HepG2 (cell line): ENCODE results near the gene MARF1. TPM values are rescaled to one million over a fixed set of nuclear protein-coding genes. Genes with fewer than 3 reads are reported as not detected.

Experiments
- ARID3A ChIP-seq: IDR thresholded peaks from 2 replicates; pipeline ENCODE4 v1.6.1; 2012; ENCODE audit warnings: low read depth, low read length, improper control_type of control experiment
- ETV5 ChIP-seq: IDR thresholded peaks from 2 replicates; pipeline ENCODE4 v1.6.1; 2018; ENCODE audit warnings: missing biosample characterization, missing genetic modification reagents, inconsistent platforms, borderline replicate concordance
- FOXA3 ChIP-seq: IDR thresholded peaks from 2 replicates; pipeline ENCODE4 v1.6.1; 2016; ENCODE audit warnings: missing genetic modification reagents, missing compliant biosample characterization
- FOXK1 ChIP-seq: sonication (generic); formaldehyde crosslinking; IDR thresholded peaks from 2 replicates; pipeline ENCODE4 v1.4.0; 2020; ENCODE audit warnings: low read depth, missing genetic modification reagents, borderline replicate concordance
- RARA ChIP-seq: IDR thresholded peaks from 2 replicates; pipeline ENCODE4 v1.6.1; 2016; ENCODE audit warnings: missing genetic modification reagents, missing compliant biosample characterization
- SOX5 ChIP-seq: IDR thresholded peaks from 2 replicates; pipeline ENCODE4 v1.6.1; 2016; ENCODE audit warnings: borderline replicate concordance
- SP5 ChIP-seq: IDR thresholded peaks from 2 replicates; pipeline ENCODE4 v1.6.1; 2016; ENCODE audit warnings: low read depth, borderline replicate concordance
- ZNF232 ChIP-seq: sonication (generic); formaldehyde crosslinking; IDR thresholded peaks from 2 replicates; pipeline ENCODE4 v1.4.0; 2020; ENCODE audit warnings: missing genetic modification reagents, borderline replicate concordance
- ZNF335 ChIP-seq: sonication (generic); formaldehyde crosslinking; IDR thresholded peaks from 2 replicates; pipeline ENCODE4 v1.4.0; 2020; ENCODE audit warnings: missing genetic modification reagents
- ZNF33A ChIP-seq: sonication (generic); formaldehyde crosslinking; IDR thresholded peaks from 2 replicates; pipeline ENCODE4 v1.5.1; 2020; ENCODE audit warnings: missing genetic modification reagents, mild to moderate bottlenecking, moderate library complexity, borderline replicate concordance
- ZNF33B ChIP-seq: sonication (generic); formaldehyde crosslinking; IDR thresholded peaks from 2 replicates; pipeline ENCODE4 v1.5.1; 2020; ENCODE audit warnings: mild to moderate bottlenecking, missing genetic modification reagents
- ZNF484 ChIP-seq: sonication (generic); formaldehyde crosslinking; IDR thresholded peaks from 2 replicates; pipeline ENCODE4 v1.5.1; 2020; ENCODE audit warnings: mild to moderate bottlenecking, low read depth, missing genetic modification reagents, borderline replicate concordance
- ZNF543 ChIP-seq: sonication (generic); formaldehyde crosslinking; IDR thresholded peaks from 2 replicates; pipeline ENCODE4 v1.4.0; 2020; ENCODE audit warnings: mild to moderate bottlenecking, missing genetic modification reagents
- ZNF652 ChIP-seq: IDR thresholded peaks from 2 replicates; pipeline ENCODE4 v1.6.1; 2016; ENCODE audit warnings: low read depth, borderline replicate concordance
- ZNF83 ChIP-seq: sonication (generic); formaldehyde crosslinking; IDR thresholded peaks from 2 replicates; pipeline ENCODE4 v1.4.0; 2020; ENCODE audit warnings: missing genetic modification reagents, mild to moderate bottlenecking, borderline replicate concordance
- polyA plus RNA-seq, 8 experiments: library from polyadenylated mRNA; depleted of rRNA in 3 of 8; stranded (reverse) in 7 of 8; unstranded in 1 of 8; fragments of >200 nt; fragmentation: Illumina TruSeq in 4 of 8; extraction: Trizol in 4 of 8; gene quantifications; 2 replicates each; pipeline versions ENCODE4 v1.2.1 to v1.2.3, GENCODE V29; 2011 to 2016; ENCODE audit warnings: low read depth in 4 of 8, missing spikeins in 1 of 8, mixed read lengths in 1 of 8; ENCODE audit not compliant: insufficient read depth in 1 of 8
- total RNA-seq, 5 experiments: library from RNA; depleted of rRNA; stranded (reverse); fragments of >200 nt; fragmentation: Illumina TruSeq; extraction: Trizol; gene quantifications; 2 replicates each; pipeline ENCODE4 v1.2.3, GENCODE V29; 2016; ENCODE audit warnings: low read depth in 1 of 5
- TF ChIP-seq, protein P1 (sequence below): sonication (generic); formaldehyde crosslinking; IDR thresholded peaks from 2 replicates; pipeline ENCODE4 v1.5.0; 2020; ENCODE audit warnings: missing genetic modification reagents
- TF ChIP-seq, protein P2 (sequence below): sonication (generic); formaldehyde crosslinking; IDR thresholded peaks from one replicate; pipeline ENCODE4 v1.5.1; 2020; ENCODE audit warnings: mild to moderate bottlenecking, missing genetic modification reagents; ENCODE audit errors: not compliant biosample characterization

MARF1 gene
- total and polyA plus RNA-seq, 2 of the 13 experiments (the other 11 are each of a cell fraction or from before 2014, with no cell fraction given), result 8.7 to 20.7 TPM

GRCh38 chr16:15572329-15573001 lies 70.5 kb downstream of the MARF1 start (continued):
- TF ChIP-seq SOX5, result peak; percentile 87
- TF ChIP-seq ZNF33A (CRISPR knock-in tag), result no peak
- TF ChIP-seq ETV5 (CRISPR knock-in tag), result 0 out of 2 replicates have a peak, but pooled peaks have one; percentile 11
- TF ChIP-seq, protein P1, sequence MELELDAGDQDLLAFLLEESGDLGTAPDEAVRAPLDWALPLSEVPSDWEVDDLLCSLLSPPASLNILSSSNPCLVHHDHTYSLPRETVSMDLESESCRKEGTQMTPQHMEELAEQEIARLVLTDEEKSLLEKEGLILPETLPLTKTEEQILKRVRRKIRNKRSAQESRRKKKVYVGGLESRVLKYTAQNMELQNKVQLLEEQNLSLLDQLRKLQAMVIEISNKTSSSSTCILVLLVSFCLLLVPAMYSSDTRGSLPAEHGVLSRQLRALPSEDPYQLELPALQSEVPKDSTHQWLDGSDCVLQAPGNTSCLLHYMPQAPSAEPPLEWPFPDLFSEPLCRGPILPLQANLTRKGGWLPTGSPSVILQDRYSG, result no peak
- peak; percentile 65; the same call in 1 of the 2 replicates for TF ChIP-seq SP5 (CRISPR knock-in tag)
- no peak for TF ChIP-seq ZNF543 (CRISPR knock-in tag)
- 0 out of 2 replicates have a peak, but pooled peaks have one; percentile 16 for TF ChIP-seq ZNF232 (CRISPR knock-in tag)
- no peak for TF ChIP-seq ZNF83
- TF ChIP-seq ARID3A, result peak; percentile 94
- no peak for TF ChIP-seq ZNF484 (CRISPR knock-in tag)
- TF ChIP-seq, protein P2, sequence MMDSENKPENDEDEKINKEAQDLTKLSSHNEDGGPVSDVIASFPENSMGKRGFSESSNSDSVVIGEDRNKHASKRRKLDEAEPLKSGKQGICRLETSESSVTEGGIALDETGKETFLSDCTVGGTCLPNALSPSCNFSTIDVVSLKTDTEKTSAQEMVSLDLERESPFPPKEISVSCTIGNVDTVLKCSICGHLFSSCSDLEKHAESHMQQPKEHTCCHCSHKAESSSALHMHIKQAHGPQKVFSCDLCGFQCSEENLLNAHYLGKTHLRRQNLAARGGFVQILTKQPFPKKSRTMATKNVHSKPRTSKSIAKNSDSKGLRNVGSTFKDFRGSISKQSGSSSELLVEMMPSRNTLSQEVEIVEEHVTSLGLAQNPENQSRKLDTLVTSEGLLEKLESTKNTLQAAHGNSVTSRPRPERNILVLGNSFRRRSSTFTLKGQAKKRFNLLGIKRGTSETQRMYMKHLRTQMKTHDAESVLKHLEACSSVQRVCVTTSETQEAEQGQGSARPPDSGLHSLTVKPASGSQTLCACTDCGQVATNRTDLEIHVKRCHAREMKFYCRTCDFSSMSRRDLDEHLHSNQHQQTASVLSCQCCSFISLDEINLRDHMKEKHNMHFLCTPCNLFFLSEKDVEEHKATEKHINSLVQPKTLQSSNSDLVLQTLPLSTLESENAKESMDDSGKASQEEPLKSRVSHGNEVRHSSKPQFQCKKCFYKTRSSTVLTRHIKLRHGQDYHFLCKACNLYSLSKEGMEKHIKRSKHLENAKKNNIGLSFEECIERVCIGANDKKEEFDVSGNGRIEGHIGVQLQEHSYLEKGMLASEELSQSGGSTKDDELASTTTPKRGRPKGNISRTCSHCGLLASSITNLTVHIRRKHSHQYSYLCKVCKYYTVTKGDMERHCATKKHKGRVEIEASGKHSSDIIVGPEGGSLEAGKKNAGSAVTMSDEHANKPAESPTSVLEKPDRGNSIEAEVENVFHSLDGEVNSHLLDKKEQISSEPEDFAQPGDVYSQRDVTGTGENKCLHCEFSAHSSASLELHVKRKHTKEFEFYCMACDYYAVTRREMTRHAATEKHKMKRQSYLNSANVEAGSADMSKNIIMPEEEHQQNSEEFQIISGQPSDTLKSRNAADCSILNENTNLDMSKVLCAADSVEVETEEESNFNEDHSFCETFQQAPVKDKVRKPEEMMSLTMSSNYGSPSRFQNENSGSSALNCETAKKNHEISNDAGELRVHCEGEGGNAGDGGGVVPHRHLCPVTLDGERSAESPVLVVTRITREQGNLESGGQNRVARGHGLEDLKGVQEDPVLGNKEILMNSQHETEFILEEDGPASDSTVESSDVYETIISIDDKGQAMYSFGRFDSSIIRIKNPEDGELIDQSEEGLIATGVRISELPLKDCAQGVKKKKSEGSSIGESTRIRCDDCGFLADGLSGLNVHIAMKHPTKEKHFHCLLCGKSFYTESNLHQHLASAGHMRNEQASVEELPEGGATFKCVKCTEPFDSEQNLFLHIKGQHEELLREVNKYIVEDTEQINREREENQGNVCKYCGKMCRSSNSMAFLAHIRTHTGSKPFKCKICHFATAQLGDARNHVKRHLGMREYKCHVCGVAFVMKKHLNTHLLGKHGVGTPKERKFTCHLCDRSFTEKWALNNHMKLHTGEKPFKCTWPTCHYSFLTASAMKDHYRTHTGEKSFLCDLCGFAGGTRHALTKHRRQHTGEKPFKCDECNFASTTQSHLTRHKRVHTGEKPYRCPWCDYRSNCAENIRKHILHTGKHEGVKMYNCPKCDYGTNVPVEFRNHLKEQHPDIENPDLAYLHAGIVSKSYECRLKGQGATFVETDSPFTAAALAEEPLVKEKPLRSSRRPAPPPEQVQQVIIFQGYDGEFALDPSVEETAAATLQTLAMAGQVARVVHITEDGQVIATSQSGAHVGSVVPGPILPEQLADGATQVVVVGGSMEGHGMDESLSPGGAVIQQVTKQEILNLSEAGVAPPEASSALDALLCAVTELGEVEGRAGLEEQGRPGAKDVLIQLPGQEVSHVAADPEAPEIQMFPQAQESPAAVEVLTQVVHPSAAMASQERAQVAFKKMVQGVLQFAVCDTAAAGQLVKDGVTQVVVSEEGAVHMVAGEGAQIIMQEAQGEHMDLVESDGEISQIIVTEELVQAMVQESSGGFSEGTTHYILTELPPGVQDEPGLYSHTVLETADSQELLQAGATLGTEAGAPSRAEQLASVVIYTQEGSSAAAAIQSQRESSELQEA (CRISPR knock-in tag), result no peak
- no peak for TF ChIP-seq ZNF33B (CRISPR knock-in tag)
- 0 out of 2 replicates have a peak, but pooled peaks have one; percentile 29 for TF ChIP-seq ZNF335
- no peak for TF ChIP-seq FOXK1
- TF ChIP-seq FOXA3 (CRISPR knock-in tag), result peak; percentile 65
- no peak for TF ChIP-seq RARA (CRISPR knock-in tag)
- no peak for TF ChIP-seq ZNF652 (CRISPR knock-in tag)
